Putamen (tissue), 1 donor: ENCODE results near the gene R3HDM1.
"Not testable (repeated sequence)": the region's sequence is repeated elsewhere in the genome, so short reads cannot be mapped to it uniquely, and the experiment has no call there.

ENCODE experiments used
- DNase-seq: peaks from one replicate; pipeline ENCODE4 v3.0.0-alpha.2; 2016; ENCODE audit warnings: low spot score

Gene R3HDM1

GRCh38 chr2:135709992-135710391 lies 178.7 kb downstream of the R3HDM1 start:
- peak; percentile 41 for DNase-seq

- DNase-seq: not testable (repeated sequence)
Measured at GRCh38 chr2:135715086-135715485, 183.8 kb downstream of the R3HDM1 start.

GRCh38 chr2:135728064-135728743 lies 196.9 kb downstream of the R3HDM1 start:
- DNase-seq: no peak

GRCh38 chr2:135732561-135732960 lies 201.3 kb downstream of the R3HDM1 start:
- no peak for DNase-seq

GRCh38 chr2:135733045-135733444 lies 201.8 kb downstream of the R3HDM1 start:
- no peak for DNase-seq

GRCh38 chr2:135736546-135736945 lies 205.3 kb downstream of the R3HDM1 start:
- DNase-seq: no peak

- DNase-seq: no peak
Measured at GRCh38 chr2:135740206-135740605, 208.9 kb downstream of the R3HDM1 start.

- no peak for DNase-seq
Measured at GRCh38 chr2:135741043-135741394, 209.7 kb downstream of the R3HDM1 start.

- DNase-seq: peak; percentile 98
Measured at GRCh38 chr2:135741395-135742324, 210.4 kb downstream of the R3HDM1 start, which contains the start of gene UBXN4. TSS of gene UBXN4 (plus strand) at chr2:135741855. CDS start at chr2:135741930, 75 bp downstream.

GRCh38 chr2:135742325-135742757 lies 211.1 kb downstream of the R3HDM1 start:
- DNase-seq: peak; percentile 26

- no peak for DNase-seq
Measured at GRCh38 chr2:135743860-135744259, 212.6 kb downstream of the R3HDM1 start.

GRCh38 chr2:135744760-135745314 lies 213.6 kb downstream of the R3HDM1 start:
- no peak for DNase-seq

GRCh38 chr2:135745545-135745944 lies 214.3 kb downstream of the R3HDM1 start:
- DNase-seq: no peak

GRCh38 chr2:135755573-135755972 lies 224.3 kb downstream of the R3HDM1 start:
- no peak for DNase-seq

GRCh38 chr2:135756692-135757091 lies 225.4 kb downstream of the R3HDM1 start:
- DNase-seq: no peak

GRCh38 chr2:135762022-135762421 lies 230.7 kb downstream of the R3HDM1 start:
- DNase-seq: no peak

- no peak for DNase-seq
Measured at GRCh38 chr2:135762530-135762929, 231.2 kb downstream of the R3HDM1 start.

GRCh38 chr2:135768863-135769262 lies 237.6 kb downstream of the R3HDM1 start:
- no peak for DNase-seq

GRCh38 chr2:135773319-135773718 lies 242.0 kb downstream of the R3HDM1 start:
- DNase-seq: no peak

GRCh38 chr2:135773917-135774316 lies 242.6 kb downstream of the R3HDM1 start:
- DNase-seq: no peak
